AG09319 (cell line): ENCODE data around the gene WWC2.

Experiments
- DNase-seq: peaks from one replicate; pipeline ENCODE4 v3.0.0-alpha.2; 2010; ENCODE audit warnings: low read depth; ENCODE audit errors: extremely low read depth
- CTCF ChIP-seq: IDR thresholded peaks from 2 replicates; pipeline ENCODE4 v1.5.1; 2011; ENCODE audit warnings: low read depth, mild to moderate bottlenecking, inconsistent platforms, low read length, moderate library complexity

The WWC2 gene

GRCh38 chr4:183130328-183131155 is 31.5 kb downstream of the WWC2 start:
- no peak for DNase-seq
- no peak for TF ChIP-seq CTCF

- no peak for DNase-seq
- no peak for TF ChIP-seq CTCF
Measured at GRCh38 chr4:183132081-183132480, 33.0 kb downstream of the WWC2 start.

- no peak for DNase-seq
- TF ChIP-seq CTCF, result no peak
Measured at GRCh38 chr4:183132865-183133264, 33.8 kb downstream of the WWC2 start.

GRCh38 chr4:183136855-183137254 is 37.8 kb downstream of the WWC2 start:
- no peak for DNase-seq
- TF ChIP-seq CTCF, result no peak

GRCh38 chr4:183139058-183139750 is 40.1 kb downstream of the WWC2 start:
- TF ChIP-seq CTCF, result no peak
- no peak for DNase-seq

- no peak for DNase-seq
- TF ChIP-seq CTCF, result no peak
Measured at GRCh38 chr4:183139972-183140570, 41.0 kb downstream of the WWC2 start.

GRCh38 chr4:183140911-183141320 is 41.9 kb downstream of the WWC2 start:
- peak; percentile 8 for DNase-seq
- no peak for TF ChIP-seq CTCF
